BLaER1 treated with 17β-estradiol and CSF1 and Interleukin-3, amounts not matched to agents 10 nM and 100 nM (cell line): Measurements from ENCODE around the gene LIX1L.
"Not testable (repeated sequence)": the region's sequence is repeated elsewhere in the genome, so short reads cannot be mapped to it uniquely, and the experiment has no call there.

Source experiments
- H3K27ac ChIP-seq, 11 experiments: shearing (Covaris generic); formaldehyde crosslinking; 2 replicates each; pipeline ENCODE4 v1.8.1; 2022
- H3K27me3 ChIP-seq, 11 experiments: shearing (Covaris generic); formaldehyde crosslinking; 2 replicates each; pipeline ENCODE4 v1.8.1; 2022
- H3K36me3 ChIP-seq, 11 experiments: shearing (Covaris generic); formaldehyde crosslinking; 2 replicates each; pipeline ENCODE4 v1.8.1; 2022
- H3K4me1 ChIP-seq, 10 experiments: shearing (Covaris generic); formaldehyde crosslinking; 2 replicates each; pipeline ENCODE4 v1.8.1; 2022
- H3K4me2 ChIP-seq, 11 experiments: shearing (Covaris generic); formaldehyde crosslinking; 2 replicates each; pipeline ENCODE4 v1.8.1; 2022
- H3K4me3 ChIP-seq, 10 experiments: shearing (Covaris generic); formaldehyde crosslinking; 2 replicates each; pipeline ENCODE4 v1.8.1; 2022
- H3K9ac ChIP-seq, 11 experiments: shearing (Covaris generic); formaldehyde crosslinking; 2 replicates each; pipeline ENCODE4 v1.8.1; 2022
- H3K9me3 ChIP-seq, 11 experiments: shearing (Covaris generic); formaldehyde crosslinking; replicated peaks in 1 of 11; 2 replicates each; pipeline ENCODE4 v1.8.1; 2022
- H4K20me1 ChIP-seq, 11 experiments: shearing (Covaris generic); formaldehyde crosslinking; 2 replicates each; pipeline ENCODE4 v1.8.1; 2022
- Cebpa-rat ChIP-seq, 11 experiments: shearing (Covaris generic); IDR thresholded peaks; 2 replicates each; pipeline ENCODE4 v1.8.1; 2022

LIX1L gene

DNA sequence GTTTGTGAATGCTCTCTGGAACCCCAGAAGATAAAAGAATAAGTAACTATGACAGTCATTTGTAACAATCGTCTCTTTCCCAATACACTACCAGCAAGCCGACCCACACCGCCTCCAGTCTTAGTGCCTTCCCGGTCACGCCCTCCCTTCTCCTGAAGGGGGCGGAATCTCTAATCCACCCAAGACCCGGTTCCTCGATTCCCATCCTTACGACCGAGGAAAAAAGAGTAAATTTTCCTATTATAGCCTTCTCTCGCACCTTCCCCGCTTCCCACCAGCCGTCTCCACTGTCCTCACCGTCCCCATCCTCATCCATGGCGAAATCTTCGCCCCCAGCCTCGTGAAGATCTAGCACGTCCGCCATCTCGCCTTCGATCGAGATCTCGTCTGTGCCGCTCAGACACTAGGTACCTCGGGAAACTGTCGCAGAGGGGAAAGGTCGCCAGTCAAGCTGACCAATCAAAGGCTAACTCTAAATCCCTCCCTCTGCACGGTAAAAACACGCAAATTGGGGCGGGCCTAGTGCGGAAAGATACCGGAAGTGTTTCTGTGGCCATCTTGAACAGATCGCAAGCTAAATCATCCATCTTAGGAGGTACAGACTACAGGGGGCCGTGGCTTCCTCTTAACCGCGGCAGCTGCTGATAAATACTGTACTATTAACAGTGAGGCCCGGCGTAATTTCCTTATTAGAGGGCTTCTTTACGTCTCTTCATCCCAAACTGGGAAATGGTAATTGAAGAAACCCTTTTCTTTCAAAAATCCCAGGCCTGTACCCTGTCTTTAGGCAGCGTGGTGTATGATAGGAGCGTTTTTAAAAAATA is 30.5 kb downstream of the LIX1L start, which contains the start of gene RBM8A:
RBM8A (minus strand) TSS at position 422 of the 824 bp plus-strand sequence; CDS start at position 364, 58 bp downstream.
- Histone ChIP-seq H3K4me2 (peak within 1 kb of the TSS; percentile 87 to 97 (median 93)), H4K20me1 (peaks cover 0 to 14% (median 0%) of the 10 kb centered on the region in 11 experiments; a peak in 4 of 22 replicates), H3K36me3 (peaks cover 23 to 36% (median 31%) of the 10 kb centered on the region in 11 experiments), H3K4me1 (peaks cover 18 to 32% (median 24%) of the 10 kb centered on the region in 10 experiments), H3K9ac (peak within 1 kb of the TSS; percentile 90 to 99 (median 94)), H3K4me3 (peak within 1 kb of the TSS; percentile 74 to 94 (median 80)), H3K27me3 (no peaks in the 10 kb centered on the region), H3K9me3 (no peaks in the 10 kb centered on the region), H3K27ac (peak within 1 kb of the TSS; percentile 94 to 100 (median 96))
- TF ChIP-seq Cebpa-rat (IDR thresholded peaks at IDR 0.05): no peak

DNA sequence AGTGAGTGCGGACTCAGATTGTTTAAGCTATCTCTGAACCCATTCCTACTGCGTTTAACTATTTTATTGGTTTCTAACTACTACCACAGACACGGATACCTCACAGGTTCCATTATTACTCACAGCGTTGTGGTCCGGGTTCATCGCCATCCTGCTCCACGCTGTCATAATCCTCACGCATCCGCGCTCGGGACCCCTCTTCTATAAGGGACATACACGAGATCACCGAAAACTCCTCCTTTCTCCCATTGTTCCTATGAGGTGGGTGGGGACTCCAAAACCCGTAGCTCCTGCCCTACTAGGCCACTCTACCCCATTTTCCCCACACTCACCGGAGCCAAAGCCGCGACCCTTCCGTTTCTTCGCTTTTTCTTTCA is 31.1 kb downstream of the LIX1L start:
- Histone ChIP-seq H3K9me3 (no peaks in the 10 kb centered on the region), H3K27me3 (no peaks in the 10 kb centered on the region), H3K4me1 (peaks cover 17 to 30% (median 24%) of the 10 kb centered on the region in 10 experiments), H3K4me3 (peak overlapping the region; percentile 74 to 94 (median 80)), H3K36me3 (peaks cover 25 to 36% (median 31%) of the 10 kb centered on the region in 11 experiments), H3K4me2 (peak overlapping the region; percentile 84 to 97 (median 92)), H3K27ac (peak overlapping the region; percentile 94 to 100 (median 96)), H4K20me1 (peaks cover 0 to 14% (median 0%) of the 10 kb centered on the region in 11 experiments; a peak in 4 of 22 replicates), H3K9ac (peak overlapping the region; percentile 90 to 99 (median 94))
- no peak for TF ChIP-seq Cebpa-rat (IDR thresholded peaks at IDR 0.05)

DNA sequence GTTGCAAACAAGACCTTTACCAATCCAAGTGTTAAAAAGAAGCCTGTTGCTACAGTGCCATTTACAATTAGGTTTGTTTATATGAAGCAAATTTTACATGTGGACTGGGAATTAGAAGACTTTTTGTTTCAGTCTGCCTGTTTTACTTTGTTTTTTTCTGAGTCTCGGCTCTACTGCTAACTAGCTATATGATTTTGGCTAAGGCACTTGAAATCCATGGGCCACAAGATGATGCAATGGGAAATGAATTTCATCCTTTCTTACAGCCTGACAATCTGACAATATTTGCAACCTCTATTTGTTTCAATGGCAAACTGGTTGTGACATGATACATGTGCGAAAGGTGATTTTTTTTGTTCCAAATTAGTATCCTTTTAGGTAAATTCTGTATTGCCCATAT is 35.6 kb downstream of the LIX1L start:
- Histone ChIP-seq H3K9ac (no peak overlapping the region), H4K20me1 (peaks cover 0 to 14% (median 0%) of the 10 kb centered on the region in 11 experiments; a peak in 4 of 22 replicates), H3K4me3 (no peak overlapping the region), H3K27me3 (no peaks in the 10 kb centered on the region), H3K27ac (no peak overlapping the region), H3K36me3 (peaks cover 25 to 36% (median 32%) of the 10 kb centered on the region in 11 experiments), H3K9me3 (no peaks in the 10 kb centered on the region), H3K4me2 (no peak overlapping the region), H3K4me1 (peaks cover 26 to 37% (median 33%) of the 10 kb centered on the region in 10 experiments)
- 0 out of 22 replicates have a peak, but pooled peaks of 1 of the 11 experiments have one; percentile 17 for TF ChIP-seq Cebpa-rat (IDR thresholded peaks at IDR 0.05)

GRCh38 chr1:145920297-145920696 is 37.5 kb downstream of the LIX1L start:
- H4K20me1 ChIP-seq, H3K9ac ChIP-seq, H3K27me3 ChIP-seq, H3K9me3 ChIP-seq, H3K4me3 ChIP-seq, H3K27ac ChIP-seq: not testable (repeated sequence)
- peaks cover 23 to 36% (median 32%) of the 10 kb centered on the region in 10 experiments for H3K4me1 ChIP-seq
- H3K4me2 ChIP-seq: peak overlapping the region in 8 of 11 experiments; percentile 97 to 100 (median 99); a peak in 10 of 22 replicates
- H3K36me3 ChIP-seq: peaks cover 31 to 44% (median 36%) of the 10 kb centered on the region in 11 experiments

DNA sequence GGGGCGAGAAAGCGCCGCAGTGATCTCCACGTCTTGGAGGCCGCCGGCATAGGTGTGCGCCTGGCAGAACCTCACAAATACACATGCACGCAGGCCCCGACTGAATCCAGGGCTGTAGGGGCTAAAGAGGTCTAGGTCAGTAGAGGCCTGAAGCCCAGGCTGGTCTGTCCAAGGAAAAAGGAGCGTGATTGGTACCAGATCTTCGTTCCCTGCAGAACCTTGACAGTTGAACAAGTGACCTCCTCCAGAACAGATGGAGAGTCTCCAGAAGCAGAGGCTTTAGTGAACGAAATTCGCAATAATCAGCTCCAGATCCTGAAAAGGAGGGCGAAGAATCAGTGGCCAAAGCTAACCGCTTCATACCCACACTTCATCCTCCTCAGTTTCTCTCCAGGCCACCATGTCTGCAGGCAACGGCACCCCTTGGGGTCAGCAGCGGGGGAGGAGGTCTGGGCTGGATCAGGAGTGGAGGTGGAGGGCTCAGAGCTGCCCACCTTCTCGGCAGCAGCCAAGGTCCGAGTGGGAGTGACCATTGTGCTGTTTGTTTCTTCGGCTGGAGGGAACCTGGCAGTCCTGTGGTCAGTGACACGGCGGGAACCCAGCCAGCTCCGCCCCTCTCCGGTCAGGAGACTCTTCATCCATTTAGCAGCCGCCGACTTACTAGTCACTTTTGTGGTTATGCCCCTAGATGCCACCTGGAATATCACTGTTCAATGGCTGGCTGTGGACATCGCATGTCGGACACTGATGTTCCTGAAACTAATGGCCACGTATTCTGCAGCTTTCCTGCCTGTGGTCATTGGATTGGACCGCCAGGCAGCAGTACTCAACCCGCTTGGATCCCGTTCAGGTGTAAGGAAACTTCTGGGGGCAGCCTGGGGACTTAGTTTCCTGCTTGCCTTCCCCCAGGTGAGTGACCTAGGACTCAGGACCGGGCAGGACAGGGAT is 38.6 kb downstream of the LIX1L start:
- H3K4me3 ChIP-seq: peak overlapping the region; percentile 77 to 96 (median 92)
- H3K27me3 ChIP-seq: no peaks in the 10 kb centered on the region

GRCh38 chr1:145918144-145918991 is 39.4 kb downstream of the LIX1L start, which contains the start of gene PEX11B:
Gene PEX11B (minus strand): TSS chr1:145918717. CDS start chr1:145918688, 29 bp downstream.
- Histone ChIP-seq H3K4me3 (peak within 1 kb of the TSS; percentile 77 to 96 (median 92)), H3K27ac (peak within 1 kb of the TSS; percentile 74 to 89 (median 83))

More for the DNA sequence above, 38.6 kb downstream of the LIX1L start:
- Histone ChIP-seq H4K20me1 (no peaks in the 10 kb centered on the region), H3K27ac (peak overlapping the region; percentile 74 to 89 (median 83); a peak in 20 of 22 replicates), H3K9ac (peak overlapping the region; percentile 83 to 95 (median 89)), H3K4me1 (peaks cover 23 to 36% (median 32%) of the 10 kb centered on the region in 10 experiments), H3K4me2 (peak overlapping the region; percentile 97 to 100 (median 99)), H3K9me3 (no peaks in the 10 kb centered on the region), H3K36me3 (peaks cover 40 to 51% (median 46%) of the 10 kb centered on the region in 11 experiments)
- no peak for TF ChIP-seq Cebpa-rat (IDR thresholded peaks at IDR 0.05)

GRCh38 chr1:145917595-145917994 is 40.2 kb downstream of the LIX1L start:
- Histone ChIP-seq H3K4me1 (peaks cover 24 to 41% (median 27%) of the 10 kb centered on the region in 10 experiments), H3K36me3 (peaks cover 38 to 51% (median 45%) of the 10 kb centered on the region in 11 experiments), H3K27ac (peak overlapping the region; percentile 74 to 89 (median 83)), H3K9ac (peak overlapping the region; percentile 83 to 95 (median 89)), H4K20me1 (no peaks in the 10 kb centered on the region), H3K4me2 (peak overlapping the region; percentile 83 to 100 (median 96)), H3K4me3 (peak overlapping the region; percentile 77 to 96 (median 92)), H3K27me3 (no peaks in the 10 kb centered on the region), H3K9me3 (no peaks in the 10 kb centered on the region)
- no peak for TF ChIP-seq Cebpa-rat (IDR thresholded peaks at IDR 0.05)

More at GRCh38 chr1:145918144-145918991, 39.4 kb downstream of the LIX1L start, which contains the start of gene PEX11B:
- Histone ChIP-seq H4K20me1 (no peaks in the 10 kb centered on the region), H3K4me2 (peak within 1 kb of the TSS; percentile 97 to 100 (median 99)), H3K4me1 (peaks cover 23 to 43% (median 32%) of the 10 kb centered on the region in 10 experiments), H3K9me3 (no peaks in the 10 kb centered on the region), H3K27me3 (no peaks in the 10 kb centered on the region), H3K36me3 (peaks cover 41 to 52% (median 48%) of the 10 kb centered on the region in 11 experiments), H3K9ac (peak within 1 kb of the TSS; percentile 83 to 95 (median 89))
- TF ChIP-seq Cebpa-rat (IDR thresholded peaks at IDR 0.05): no peak
